ENCODE measurements around the gene ZNF511.

DNA sequence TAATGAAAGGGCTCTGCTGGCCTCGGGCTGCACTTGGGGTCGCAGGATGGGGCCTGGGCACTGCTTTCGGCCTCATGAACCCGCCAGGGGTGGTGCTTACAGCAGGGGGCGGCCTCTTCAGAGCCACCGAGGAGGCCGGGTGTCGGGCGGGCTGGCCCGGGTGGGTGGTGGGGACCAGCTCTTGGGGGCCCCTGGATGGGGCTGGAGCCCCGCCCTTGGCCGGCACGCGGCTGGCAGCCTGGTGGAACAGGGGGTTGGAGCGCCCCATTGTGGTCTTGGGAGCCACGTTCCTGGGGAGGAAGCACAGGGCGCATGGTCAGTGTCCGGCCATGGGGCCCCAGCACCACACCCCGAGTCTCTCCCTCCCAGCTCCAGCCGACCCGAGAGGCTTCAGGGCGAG lies 40.9 kb upstream of the ZNF511 start:
- TF ChIP-seq, protein P1, sequence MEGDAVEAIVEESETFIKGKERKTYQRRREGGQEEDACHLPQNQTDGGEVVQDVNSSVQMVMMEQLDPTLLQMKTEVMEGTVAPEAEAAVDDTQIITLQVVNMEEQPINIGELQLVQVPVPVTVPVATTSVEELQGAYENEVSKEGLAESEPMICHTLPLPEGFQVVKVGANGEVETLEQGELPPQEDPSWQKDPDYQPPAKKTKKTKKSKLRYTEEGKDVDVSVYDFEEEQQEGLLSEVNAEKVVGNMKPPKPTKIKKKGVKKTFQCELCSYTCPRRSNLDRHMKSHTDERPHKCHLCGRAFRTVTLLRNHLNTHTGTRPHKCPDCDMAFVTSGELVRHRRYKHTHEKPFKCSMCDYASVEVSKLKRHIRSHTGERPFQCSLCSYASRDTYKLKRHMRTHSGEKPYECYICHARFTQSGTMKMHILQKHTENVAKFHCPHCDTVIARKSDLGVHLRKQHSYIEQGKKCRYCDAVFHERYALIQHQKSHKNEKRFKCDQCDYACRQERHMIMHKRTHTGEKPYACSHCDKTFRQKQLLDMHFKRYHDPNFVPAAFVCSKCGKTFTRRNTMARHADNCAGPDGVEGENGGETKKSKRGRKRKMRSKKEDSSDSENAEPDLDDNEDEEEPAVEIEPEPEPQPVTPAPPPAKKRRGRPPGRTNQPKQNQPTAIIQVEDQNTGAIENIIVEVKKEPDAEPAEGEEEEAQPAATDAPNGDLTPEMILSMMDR (IDR thresholded peaks at IDR 0.05): no peak
- no peak for TF ChIP-seq POLR2A (IDR thresholded peaks at IDR 0.05)
